Breast epithelium (tissue), 3 donors: ENCODE data around the gene MAP4K4.

Experiments
- POLR2A ChIP-seq: fragments of 450-650 bp; IDR thresholded peaks from one replicate; pipeline ENCODE4 v1.6.1; 2016; ENCODE audit warnings: antibody characterized with exemption, mild to moderate bottlenecking, moderate library complexity
- POLR2AphosphoS5 ChIP-seq, 3 donors: sonication (generic); formaldehyde crosslinking; IDR thresholded peaks; one replicate each; pipeline ENCODE4 v1.6.1; 2017; ENCODE audit warnings: antibody characterized with exemption in 3 of 3
- TF ChIP-seq, protein P1 (sequence below), 3 donors: fragments of 450-650 bp; IDR thresholded peaks; one replicate each; pipeline ENCODE4 v1.5.1; 2016 to 2017; ENCODE audit warnings: antibody characterized with exemption in 3 of 3, mild to moderate bottlenecking in 3 of 3, moderate library complexity in 3 of 3

DNA sequence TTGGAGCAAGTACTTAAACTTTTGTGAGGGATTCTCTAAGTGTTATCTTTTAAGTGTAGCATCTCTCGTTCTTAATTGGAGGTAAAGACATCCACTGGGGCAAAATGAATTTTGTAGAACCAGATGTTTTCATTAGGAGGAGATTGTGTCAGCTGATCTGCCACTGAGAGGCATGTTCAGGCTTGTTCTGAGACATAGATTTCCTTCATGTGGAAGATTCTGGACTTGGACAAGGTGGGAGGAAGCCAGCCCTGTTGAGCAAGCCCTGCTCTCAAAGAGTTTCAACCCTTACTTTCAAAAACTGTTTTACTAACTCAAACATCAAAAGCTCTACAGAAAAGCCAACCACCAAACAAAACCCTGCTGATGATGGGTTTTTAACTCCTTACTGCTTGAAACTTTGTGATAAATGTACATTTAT lies 6.5 kb downstream of the MAP4K4 start:
- TF ChIP-seq, protein P1, sequence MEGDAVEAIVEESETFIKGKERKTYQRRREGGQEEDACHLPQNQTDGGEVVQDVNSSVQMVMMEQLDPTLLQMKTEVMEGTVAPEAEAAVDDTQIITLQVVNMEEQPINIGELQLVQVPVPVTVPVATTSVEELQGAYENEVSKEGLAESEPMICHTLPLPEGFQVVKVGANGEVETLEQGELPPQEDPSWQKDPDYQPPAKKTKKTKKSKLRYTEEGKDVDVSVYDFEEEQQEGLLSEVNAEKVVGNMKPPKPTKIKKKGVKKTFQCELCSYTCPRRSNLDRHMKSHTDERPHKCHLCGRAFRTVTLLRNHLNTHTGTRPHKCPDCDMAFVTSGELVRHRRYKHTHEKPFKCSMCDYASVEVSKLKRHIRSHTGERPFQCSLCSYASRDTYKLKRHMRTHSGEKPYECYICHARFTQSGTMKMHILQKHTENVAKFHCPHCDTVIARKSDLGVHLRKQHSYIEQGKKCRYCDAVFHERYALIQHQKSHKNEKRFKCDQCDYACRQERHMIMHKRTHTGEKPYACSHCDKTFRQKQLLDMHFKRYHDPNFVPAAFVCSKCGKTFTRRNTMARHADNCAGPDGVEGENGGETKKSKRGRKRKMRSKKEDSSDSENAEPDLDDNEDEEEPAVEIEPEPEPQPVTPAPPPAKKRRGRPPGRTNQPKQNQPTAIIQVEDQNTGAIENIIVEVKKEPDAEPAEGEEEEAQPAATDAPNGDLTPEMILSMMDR (IDR thresholded peaks at IDR 0.05) = no peak
- TF ChIP-seq POLR2A = no peak
- TF ChIP-seq POLR2AphosphoS5 (IDR thresholded peaks at IDR 0.05) = no peak
